Central memory CD8-positive, alpha-beta T cell (primary cell): Measurements from ENCODE around the gene FAM53A.
"Not testable (repeated sequence)": the region's sequence is repeated elsewhere in the genome, so short reads cannot be mapped to it uniquely, and the experiment has no call there.

Experiments
- ATAC-seq: fragments of 150-1000 bp; cut with Tn5 transposase; replicated peaks from 2 replicates; pipeline ENCODE4 v1.10.0; 2022; ENCODE audit warnings: mild to moderate bottlenecking, moderate FRiP score, moderate number of reproducible peaks; ENCODE audit not compliant: poor library complexity, severe bottlenecking; ENCODE audit errors: extremely low read depth
- DNase-seq, 2 donors: peaks; one replicate each; pipeline ENCODE4 v3.0.0; 2021; ENCODE audit warnings: low spot score in 2 of 2
- H3K27ac Mint-ChIP-seq: one replicate; pipeline ENCODE4 v1.8.0; 2022; ENCODE audit warnings: low read depth, mild to moderate bottlenecking, moderate library complexity, mixed read lengths
- H3K27me3 Mint-ChIP-seq: one replicate; pipeline ENCODE4 v1.8.0; 2022; ENCODE audit warnings: mixed read lengths
- H3K36me3 Mint-ChIP-seq: one replicate; pipeline ENCODE4 v1.8.0; 2022; ENCODE audit warnings: mild to moderate bottlenecking, moderate library complexity, mixed read lengths; ENCODE audit not compliant: insufficient read depth
- H3K4me1 Mint-ChIP-seq: one replicate; pipeline ENCODE4 v1.8.0; 2022; ENCODE audit warnings: mixed read lengths
- H3K4me3 Mint-ChIP-seq: one replicate; pipeline ENCODE4 v1.8.0; 2022; ENCODE audit warnings: mild to moderate bottlenecking, moderate library complexity, mixed read lengths
- H3K9me3 Mint-ChIP-seq: one replicate; pipeline ENCODE4 v1.8.0; 2022; ENCODE audit warnings: mixed read lengths

The FAM53A gene

DNA sequence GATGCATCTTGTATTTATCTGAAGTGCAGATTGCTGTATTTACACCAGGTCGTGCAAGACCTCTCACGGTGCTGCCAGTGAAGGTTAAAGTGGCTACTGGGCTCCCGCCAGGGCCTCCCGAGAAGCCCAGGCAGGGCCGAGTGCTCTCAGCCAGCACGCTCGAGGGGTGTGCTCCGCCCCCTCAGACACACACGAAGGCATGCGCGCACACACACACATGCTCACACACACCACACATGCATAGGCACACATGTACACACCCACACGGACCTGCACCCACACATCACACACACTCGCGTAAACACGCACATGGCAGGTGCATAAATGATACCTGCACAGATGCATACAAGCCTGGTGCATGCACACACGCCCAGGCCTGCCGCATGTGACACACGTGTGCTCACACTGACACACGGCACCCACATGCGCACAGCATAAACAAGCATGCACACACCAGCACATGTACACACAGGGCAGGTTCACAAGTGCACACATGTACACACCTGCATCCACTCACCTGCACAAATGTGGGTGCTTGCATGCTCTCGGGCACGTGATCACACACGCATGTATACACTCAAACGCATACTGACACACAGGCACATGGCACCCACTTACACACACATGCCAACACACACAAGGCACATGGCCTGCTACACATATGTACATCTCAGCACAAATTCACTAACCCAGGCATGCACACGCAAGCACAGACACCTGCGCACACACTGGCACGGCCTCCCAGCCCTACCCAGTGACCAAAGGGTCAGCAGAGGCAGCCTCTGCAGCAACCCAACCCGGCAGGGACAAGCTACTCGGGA lies 71.6 kb downstream of the FAM53A start:
- Mint-ChIP-seq H3K27ac (no peak overlapping the region), H3K36me3 (no peaks in the 10 kb centered on the region), H3K4me3 (no peak overlapping the region), H3K4me1 (peaks cover 7% of the 10 kb centered on the region), H3K9me3 (peaks cover 9% of the 10 kb centered on the region), H3K27me3 (no peaks in the 10 kb centered on the region)
- no peak for DNase-seq
- ATAC-seq = no peak

- no peak overlapping the region for H3K4me3 Mint-ChIP-seq
Observed at GRCh38 chr4:1611501-1611870, 72.6 kb downstream of the FAM53A start.

DNA sequence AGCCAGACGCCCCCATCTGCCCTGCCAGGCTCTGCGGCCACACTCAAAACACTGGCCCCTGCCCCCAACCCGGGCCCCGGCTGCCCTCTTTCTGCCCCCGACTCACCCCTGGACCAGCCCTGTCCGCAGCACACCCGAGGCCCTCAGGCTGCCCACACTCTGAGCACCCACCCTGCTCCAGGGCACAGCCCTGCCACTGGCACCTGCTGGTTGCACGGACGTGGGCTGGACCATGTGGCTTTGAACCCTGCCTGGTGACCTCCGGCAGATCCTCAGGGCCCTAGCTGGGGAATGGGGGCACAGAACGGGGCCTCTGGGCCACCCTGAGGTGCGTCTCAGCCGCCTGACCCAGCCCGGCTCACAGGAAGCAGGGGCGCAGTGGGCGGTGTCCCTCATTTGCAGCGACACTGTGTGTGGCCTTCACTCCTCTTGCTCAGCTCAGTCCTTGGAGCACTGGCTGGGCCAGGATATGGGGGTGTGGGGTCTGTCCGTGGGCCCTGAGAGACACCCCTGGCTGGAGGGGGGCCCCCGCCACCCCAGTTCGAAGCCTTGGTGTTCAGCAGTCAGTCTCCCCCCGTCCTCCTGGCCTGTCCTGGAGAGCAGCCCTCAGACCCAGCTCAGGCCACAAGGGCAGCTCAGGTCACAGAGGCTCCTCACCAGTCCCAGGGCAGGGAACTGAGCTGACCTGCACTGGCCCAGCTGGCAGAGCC lies 73.2 kb downstream of the FAM53A start:
- H3K4me1 Mint-ChIP-seq = peaks cover 7% of the 10 kb centered on the region
- no peaks in the 10 kb centered on the region for H3K27me3 Mint-ChIP-seq
- H3K9me3 Mint-ChIP-seq = peaks cover 8% of the 10 kb centered on the region
- H3K27ac Mint-ChIP-seq = no peak overlapping the region
- H3K36me3 Mint-ChIP-seq = peaks cover under 1% of the 10 kb centered on the region
- DNase-seq (no peak), ATAC-seq (no peak)
- H3K4me3 Mint-ChIP-seq = no peak overlapping the region

More at GRCh38 chr4:1611501-1611870, 72.6 kb downstream of the FAM53A start:
- DNase-seq (no peak), ATAC-seq (no peak)
- H3K9me3 Mint-ChIP-seq = peaks cover 8% of the 10 kb centered on the region
- H3K36me3 Mint-ChIP-seq = no peaks in the 10 kb centered on the region
- no peak overlapping the region for H3K27ac Mint-ChIP-seq
- H3K4me1 Mint-ChIP-seq = peaks cover 7% of the 10 kb centered on the region
- H3K27me3 Mint-ChIP-seq = no peaks in the 10 kb centered on the region

DNA sequence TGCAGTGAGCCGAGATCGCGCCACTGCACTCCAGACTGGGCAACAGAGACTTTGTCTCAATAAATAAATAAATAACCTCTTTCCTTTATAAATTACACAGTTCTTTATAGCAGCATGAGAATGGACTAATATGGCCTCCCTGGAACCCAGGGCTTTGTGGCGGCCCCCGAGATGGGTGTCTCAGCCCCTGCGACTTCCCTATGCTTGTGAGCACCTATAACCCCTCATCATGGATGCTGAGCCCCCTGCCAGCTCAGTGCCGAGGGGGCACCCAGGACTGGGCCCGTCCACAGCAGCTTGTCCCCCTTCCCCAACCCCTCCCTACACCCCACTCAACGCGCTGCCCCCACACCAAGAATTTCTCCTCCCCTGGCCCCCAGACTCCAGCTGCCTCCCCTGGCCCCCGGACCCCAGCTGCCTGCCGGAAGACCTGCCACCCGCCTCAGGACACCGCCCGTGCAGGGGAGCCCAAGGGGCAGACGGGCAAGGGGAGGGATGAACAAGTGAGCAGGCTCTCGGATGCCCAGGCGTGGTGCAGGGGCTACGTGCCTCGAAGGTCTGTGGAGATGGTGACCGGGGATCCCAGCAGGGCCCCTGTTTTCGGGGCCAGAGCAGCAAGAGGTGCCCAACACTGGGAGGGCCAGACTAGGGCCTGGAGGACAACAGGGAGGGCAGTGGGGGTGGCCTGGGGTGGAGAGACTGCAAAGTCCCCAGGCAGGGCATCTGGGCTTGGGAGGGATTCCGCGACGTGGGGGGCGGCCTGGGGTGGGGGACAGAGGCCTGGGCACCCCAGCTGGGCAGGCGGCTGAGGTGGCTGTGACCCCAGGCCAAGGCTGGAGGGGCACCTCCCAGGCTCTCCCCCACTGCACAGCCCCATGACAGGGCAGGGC lies 74.0 kb downstream of the FAM53A start:
- Mint-ChIP-seq H3K9me3 (peaks cover 7% of the 10 kb centered on the region), H3K4me3 (no peak overlapping the region), H3K4me1 (peaks cover 7% of the 10 kb centered on the region), H3K27ac (no peak overlapping the region), H3K27me3 (no peaks in the 10 kb centered on the region), H3K36me3 (peaks cover 2% of the 10 kb centered on the region)
- ATAC-seq (no peak), DNase-seq (no peak)

DNA sequence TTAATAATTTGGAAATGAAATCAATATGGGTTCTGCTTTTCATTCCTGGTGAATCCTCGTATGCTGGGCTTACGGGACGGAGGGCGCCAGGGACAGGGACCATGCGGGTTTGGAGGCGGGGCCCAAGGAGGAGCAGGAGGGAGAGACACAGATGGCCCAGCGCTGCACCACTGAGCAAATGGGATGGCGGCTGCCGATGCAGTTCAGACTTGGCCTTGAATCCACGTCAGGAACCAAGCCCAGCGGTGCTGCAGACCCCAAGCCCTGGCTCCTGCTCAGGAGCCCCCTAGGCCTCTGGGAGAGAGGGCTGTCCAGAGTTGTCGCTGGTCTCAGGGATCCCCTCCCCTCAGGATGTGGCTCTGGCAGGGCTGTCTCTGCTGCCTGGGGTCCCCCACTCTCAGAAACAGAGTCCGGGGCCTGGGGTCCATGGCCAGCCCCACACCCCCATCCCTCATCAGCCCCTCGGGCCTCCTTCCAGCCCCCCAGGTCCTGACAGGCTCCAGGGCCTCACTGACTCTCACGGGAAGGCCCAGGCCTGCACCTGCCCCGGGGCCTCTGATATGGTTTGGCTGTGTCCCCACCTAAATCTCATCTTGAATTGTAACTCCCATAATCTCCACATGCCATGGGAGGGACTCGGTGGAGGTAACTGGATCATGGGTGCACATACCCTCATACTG lies 75.2 kb downstream of the FAM53A start:
- Mint-ChIP-seq H3K27me3 (no peaks in the 10 kb centered on the region), H3K4me1 (no peaks in the 10 kb centered on the region), H3K4me3 (no peak overlapping the region), H3K9me3 (no peaks in the 10 kb centered on the region), H3K27ac (no peak overlapping the region), H3K36me3 (peaks cover 3% of the 10 kb centered on the region)
- ATAC-seq (no peak), DNase-seq (no peak)

DNA sequence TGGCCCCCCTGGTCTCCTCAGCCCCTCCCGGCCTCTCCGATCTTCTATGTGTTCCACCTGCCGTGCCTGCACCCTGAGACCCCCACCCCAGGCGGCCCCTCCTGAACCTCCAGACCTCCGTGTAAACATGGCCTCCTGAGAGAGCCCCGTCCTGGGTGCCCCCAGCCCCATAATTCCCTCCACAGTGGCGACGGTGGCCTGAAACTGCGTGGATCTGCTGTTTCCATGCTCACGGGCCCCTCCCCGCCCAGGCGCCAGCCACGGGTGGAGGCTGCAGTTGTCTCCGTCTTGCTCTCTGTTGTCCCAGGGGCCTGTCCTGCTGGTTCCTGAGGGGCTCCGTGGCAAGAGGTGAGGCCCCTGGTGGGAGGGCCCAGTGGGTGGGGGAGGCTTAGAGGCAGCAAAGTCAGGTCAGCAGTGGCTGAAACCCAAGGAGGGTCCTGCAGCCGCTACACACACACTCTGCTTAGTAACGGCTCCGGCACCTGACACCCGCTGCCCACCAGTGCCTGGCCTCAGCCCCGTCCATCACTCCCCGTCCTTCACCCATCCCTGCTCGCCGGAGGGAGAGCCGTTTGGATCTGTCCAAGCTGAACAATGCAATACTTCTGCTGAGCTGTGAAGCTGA lies 75.8 kb downstream of the FAM53A start:
- Mint-ChIP-seq H3K27ac (no peak overlapping the region), H3K4me3 (no peak overlapping the region), H3K36me3 (peaks cover 3% of the 10 kb centered on the region), H3K4me1 (no peaks in the 10 kb centered on the region), H3K9me3 (no peaks in the 10 kb centered on the region), H3K27me3 (no peaks in the 10 kb centered on the region)
- DNase-seq (no peak), ATAC-seq (no peak)

GRCh38 chr4:1607436-1608195 lies 76.5 kb downstream of the FAM53A start:
- not testable (repeated sequence) for H3K4me3 Mint-ChIP-seq, H3K9me3 Mint-ChIP-seq, H3K36me3 Mint-ChIP-seq, ATAC-seq, H3K4me1 Mint-ChIP-seq, H3K27ac Mint-ChIP-seq, DNase-seq, H3K27me3 Mint-ChIP-seq

DNA sequence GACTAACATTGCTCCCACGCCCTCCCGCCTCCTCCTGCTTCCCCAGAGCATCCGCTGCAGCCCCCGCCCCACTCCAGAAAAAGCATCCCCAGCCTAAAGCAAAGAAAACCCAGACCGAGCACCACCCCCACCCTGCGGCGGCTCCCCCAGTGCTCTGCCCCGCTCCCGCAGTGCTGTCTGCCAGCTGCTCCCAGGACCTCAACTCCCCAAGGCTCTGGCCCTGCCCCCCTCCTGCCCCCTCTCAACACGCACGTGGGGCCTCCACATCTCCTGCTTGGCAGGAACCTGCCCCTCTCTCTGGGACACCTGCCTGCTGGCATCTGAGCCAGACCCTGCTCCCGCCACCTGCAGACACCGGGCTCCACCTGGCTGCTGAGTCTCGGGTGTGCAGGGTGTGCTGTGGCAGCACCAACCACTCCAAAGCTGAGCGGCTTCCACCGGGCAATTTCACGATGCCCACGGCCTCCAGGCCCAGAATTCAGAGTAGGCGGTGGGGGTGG lies 79.4 kb downstream of the FAM53A start:
- H3K9me3 Mint-ChIP-seq = no peaks in the 10 kb centered on the region
- peaks cover 9% of the 10 kb centered on the region for H3K27me3 Mint-ChIP-seq
- H3K4me3 Mint-ChIP-seq = no peak overlapping the region
- no peak for ATAC-seq
- DNase-seq = no peak
- H3K36me3 Mint-ChIP-seq = peaks cover 3% of the 10 kb centered on the region
- H3K4me1 Mint-ChIP-seq = peaks cover 4% of the 10 kb centered on the region
- H3K27ac Mint-ChIP-seq = no peak overlapping the region

GRCh38 chr4:1604181-1604705 lies 79.9 kb downstream of the FAM53A start:
- ATAC-seq (no peak), DNase-seq (no peak)
- H3K9me3 Mint-ChIP-seq = no peaks in the 10 kb centered on the region
- no peak overlapping the region for H3K27ac Mint-ChIP-seq
- peaks cover 9% of the 10 kb centered on the region for H3K27me3 Mint-ChIP-seq
- no peak overlapping the region for H3K4me3 Mint-ChIP-seq
- H3K4me1 Mint-ChIP-seq = peaks cover 4% of the 10 kb centered on the region
- peaks cover 3% of the 10 kb centered on the region for H3K36me3 Mint-ChIP-seq

GRCh38 chr4:1603413-1604135 lies 80.5 kb downstream of the FAM53A start:
- no peak overlapping the region for H3K27ac Mint-ChIP-seq
- no peak overlapping the region for H3K4me3 Mint-ChIP-seq
- peaks cover 3% of the 10 kb centered on the region for H3K36me3 Mint-ChIP-seq
- no peaks in the 10 kb centered on the region for H3K9me3 Mint-ChIP-seq
- DNase-seq = no peak
- peaks cover 4% of the 10 kb centered on the region for H3K4me1 Mint-ChIP-seq
- peaks cover 9% of the 10 kb centered on the region for H3K27me3 Mint-ChIP-seq
- no peak for ATAC-seq
